K562 (cell line): ENCODE results near the gene MARCKSL1. TPM values are rescaled to one million over a fixed set of nuclear protein-coding genes. Genes with fewer than 3 reads are reported as not detected.

ENCODE experiments used
- ATF1 ChIP-seq, 2 experiments: fragments of 450-650 bp in 1 of 2; IDR thresholded peaks; 2 replicates each; pipeline ENCODE4 v1.6.1; 2016; ENCODE audit warnings: missing compliant biosample characterization in 1 of 2, missing genetic modification characterization in 1 of 2
- CBX5 ChIP-seq: IDR thresholded peaks from 2 replicates; pipeline ENCODE4 v1.6.1; 2014; ENCODE audit warnings: low read depth, borderline replicate concordance
- CEBPZ ChIP-seq: fragments of 150-350 bp; IDR thresholded peaks from 2 replicates; pipeline ENCODE4 v1.6.1; 2014; ENCODE audit warnings: low read depth, mild to moderate bottlenecking, low read length, borderline replicate concordance
- DEAF1 ChIP-seq: fragments of 450-650 bp; formaldehyde crosslinking; IDR thresholded peaks from 2 replicates; pipeline ENCODE4 v1.4.0; 2020; ENCODE audit warnings: mild to moderate bottlenecking, moderate library complexity
- ELK1 ChIP-seq: sonication (generic); formaldehyde crosslinking; IDR thresholded peaks from 2 replicates; pipeline ENCODE4 v1.8.1; 2022; ENCODE audit warnings: missing genetic modification reagents
- ERF ChIP-seq: fragments of 450-650 bp; formaldehyde crosslinking; IDR thresholded peaks from 2 replicates; pipeline ENCODE4 v1.4.0; 2020; ENCODE audit warnings: mild to moderate bottlenecking, mixed read lengths
- GABPB2 ChIP-seq: fragments of 250-450 bp; sonication (Bioruptor Pico); conservative IDR thresholded peaks from 2 replicates; pipeline ENCODE4 v1.5.1; 2021; ENCODE audit warnings: mild to moderate bottlenecking
- GTF2A2 ChIP-seq: IDR thresholded peaks from 2 replicates; pipeline ENCODE4 v1.6.1; 2016; ENCODE audit warnings: mild to moderate bottlenecking, missing genetic modification characterization, missing compliant biosample characterization
- HDAC8 ChIP-seq: fragments of 450-650 bp; IDR thresholded peaks from 2 replicates; pipeline ENCODE4 v1.6.1; 2016; ENCODE audit warnings: mild to moderate bottlenecking, missing genetic modification characterization, moderate library complexity, missing compliant biosample characterization
- NFIC ChIP-seq: fragments of 450-650 bp; IDR thresholded peaks from 2 replicates; pipeline ENCODE4 v1.6.1; 2017; ENCODE audit warnings: mild to moderate bottlenecking, inconsistent platforms
- RAD51 ChIP-seq: fragments of 450-650 bp; IDR thresholded peaks from 2 replicates; pipeline ENCODE4 v1.7.1; 2016; ENCODE audit warnings: low read depth, mild to moderate bottlenecking, borderline replicate concordance
- SMARCC2 ChIP-seq: fragments of 450-650 bp; IDR thresholded peaks from 2 replicates; pipeline ENCODE4 v1.6.1; 2017; ENCODE audit warnings: antibody characterized with exemption, moderate library complexity, mild to moderate bottlenecking, low read depth
- SNIP1 ChIP-seq: fragments of 450-650 bp; IDR thresholded peaks from 2 replicates; pipeline ENCODE4 v1.7.1; 2017; ENCODE audit warnings: low read depth, mild to moderate bottlenecking
- ZNF398 ChIP-seq: fragments of 250-450 bp; sonication (Bioruptor Pico); IDR thresholded peaks from 2 replicates; pipeline ENCODE4 v1.8.0; 2021; ENCODE audit warnings: moderate library complexity, mild to moderate bottlenecking, inconsistent platforms
- ZNF518B ChIP-seq: fragments of 250-450 bp; sonication (Bioruptor Pico); IDR thresholded peaks from 2 replicates; pipeline ENCODE4 v1.5.0; 2021; ENCODE audit warnings: mild to moderate bottlenecking, moderate library complexity
- polyA plus RNA-seq, 8 experiments: library from polyadenylated mRNA; depleted of rRNA in 4 of 8; stranded (reverse) in 5 of 8; unstranded in 3 of 8; fragments of >200 nt; fragmentation: Nextera tagmentation in 2 of 8; fragmentation: Illumina TruSeq in 1 of 8; extraction: Ambion mirVana in 2 of 8; extraction: Trizol in 1 of 8; gene quantifications; 2 replicates each; pipeline versions ENCODE4 v1.2.1 to v1.2.3, GENCODE V29; 2011 to 2014; ENCODE audit warnings: inconsistent platforms in 1 of 8, missing spikeins in 1 of 8
- total RNA-seq, 7 experiments: library from RNA; depleted of rRNA in 6 of 7; stranded (reverse); fragments of >200 nt in 6 of 7; fragmentation: Illumina TruSeq in 2 of 7; extraction: Trizol in 2 of 7; gene quantifications; 2 replicates each; pipeline versions ENCODE4 v1.2.1 to v1.2.3, GENCODE V29; 2011 to 2021; ENCODE audit warnings: low replicate concordance in 1 of 7

MARCKSL1 gene
- total and polyA plus RNA-seq, 9 of the 15 experiments (the other 6 are each of a cell fraction or from before 2014, with no cell fraction given), result 14.7 to 325 (median 155) TPM

GRCh38 chr1:32291708-32292538 is 44.1 kb downstream of the MARCKSL1 start, which contains the start of gene HDAC1 (continued):
- TF ChIP-seq HDAC8 (tag) (peak; percentile 42; the same call in 1 of the 2 replicates), ZNF398 (CRISPR knock-in tag) (no peak), GTF2A2 (tag) (no peak), RAD51 (no peak), SNIP1 (peak; percentile 16; the same call in 1 of the 2 replicates), ATF1 (CRISPR knock-in tag; IDR thresholded peaks at IDR 0.05) (no peak), ATF1 (tag; IDR thresholded peaks at IDR 0.05) (peak; percentile 67), NFIC (peak; percentile 77), CEBPZ (no peak), DEAF1 (CRISPR knock-in tag) (0 out of 2 replicates have a peak, but pooled peaks have one; percentile 2), SMARCC2 (0 out of 2 replicates have a peak, but pooled peaks have one; percentile 42), ELK1 (CRISPR knock-in tag) (no peak), ERF (CRISPR knock-in tag) (no peak), CBX5 (no peak), ZNF518B (CRISPR knock-in tag) (no peak), GABPB2 (CRISPR knock-in tag) (no peak)
